ENCODE data around the gene LRRN4CL. TPM values are rescaled to one million over a fixed set of nuclear protein-coding genes. Genes with fewer than 3 reads are reported as not detected.

Gene LRRN4CL
- total and polyA plus RNA-seq, 9 of the 15 experiments (the other 6 are each of a cell fraction or from before 2014, with no cell fraction given) = 0.03 to 0.11 (median 0.05) TPM; not detected in 4

- TF ChIP-seq WHSC1 (IDR thresholded peaks at IDR 0.05; ENCODE audit: low read length) (no peak), HDGF (IDR thresholded peaks at IDR 0.05) (no peak), E2F3 (CRISPR knock-in tag; IDR thresholded peaks at IDR 0.05) (no peak), ERF (CRISPR knock-in tag; IDR thresholded peaks at IDR 0.05) (no peak), NFE2L1 (tag; IDR thresholded peaks at IDR 0.05; ENCODE audit: borderline replicate concordance, low read depth) (no peak), NCOA2 (IDR thresholded peaks at IDR 0.05; ENCODE audit: partially characterized antibody in 2 of 2) (no peak), ZNF586 (CRISPR knock-in tag; conservative IDR thresholded peaks at IDR 0.05) (no peak), RAD51 (IDR thresholded peaks at IDR 0.05; ENCODE audit: borderline replicate concordance, low read depth) (no peak), POLR3A (IDR thresholded peaks at IDR 0.05; ENCODE audit: borderline replicate concordance, extremely low read depth, insufficient read depth, insufficient read length) (no peak), ZBTB5 (IDR thresholded peaks at IDR 0.05) (no peak), RAD21 (CRISPR knock-in tag; conservative IDR thresholded peaks at IDR 0.05 in 1 of 2, IDR thresholded peaks at IDR 0.05 in 1 of 2) (peak; percentile 77 to 84), BHLHE40 (IDR thresholded peaks at IDR 0.05; ENCODE audit: low read length) (peak; percentile 32; the same call in 1 of the 2 replicates), CCNT2 (IDR thresholded peaks at IDR 0.05; ENCODE audit: borderline replicate concordance, extremely low read depth, insufficient read length, low read depth, low read length) (no peak), HINFP (tag; conservative IDR thresholded peaks at IDR 0.05; ENCODE audit: low read depth) (no peak), ZNF263 (CRISPR knock-in tag; IDR thresholded peaks at IDR 0.05; ENCODE audit: borderline replicate concordance) (no peak), KLF6 (CRISPR knock-in tag; IDR thresholded peaks at IDR 0.05; ENCODE audit: borderline replicate concordance) (no peak), ZNF217 (CRISPR knock-in tag; IDR thresholded peaks at IDR 0.05) (no peak), AFF4 (CRISPR knock-in tag; IDR thresholded peaks at IDR 0.05) (no peak)
Observed at GRCh38 chr11:62694455-62695167, 5.3 kb upstream of the LRRN4CL start (continued).

Measured in K562 (cell line).